Loucy (cell line): ENCODE results near the gene C6orf47.

Experiments used
- H2AFZ ChIP-seq: fragments of 200-600 bp; sonication (generic); 2 replicates; pipeline ENCODE4 v1.6.0; 2016; ENCODE audit warnings: antibody characterized with exemption, mild to moderate bottlenecking, low read length, moderate library complexity
- H3F3A ChIP-seq: fragments of 200-600 bp; 2 replicates; pipeline ENCODE4 v1.6.0; 2016; ENCODE audit warnings: antibody characterized with exemption, low read depth, mild to moderate bottlenecking
- H3K27me3 ChIP-seq: fragments of 200-600 bp; sonication (generic); 2 replicates; pipeline ENCODE4 v1.6.1; 2014; ENCODE audit warnings: low read length, mild to moderate bottlenecking; ENCODE audit not compliant: insufficient read depth, poor library complexity, severe bottlenecking
- H3K36me3 ChIP-seq: fragments of 200-600 bp; sonication (generic); 2 replicates; pipeline ENCODE4 v1.6.1; 2016; ENCODE audit warnings: low read length; ENCODE audit not compliant: insufficient read depth
- H3K4me1 ChIP-seq: fragments of 200-600 bp; sonication (generic); 2 replicates; pipeline ENCODE4 v1.5.1; 2014; ENCODE audit warnings: low read length, mild to moderate bottlenecking; ENCODE audit not compliant: insufficient read depth, poor library complexity, severe bottlenecking
- H3K4me2 ChIP-seq: fragments of 200-600 bp; sonication (generic); 2 replicates; pipeline ENCODE4 v1.6.0; 2014; ENCODE audit warnings: antibody characterized with exemption, low read length, low read depth, mild to moderate bottlenecking; ENCODE audit not compliant: poor library complexity, severe bottlenecking
- H3K4me3 ChIP-seq: fragments of 200-600 bp; sonication (generic); 2 replicates; pipeline ENCODE4 v1.5.1; 2014; ENCODE audit warnings: low read length, mild to moderate bottlenecking, mixed read lengths; ENCODE audit not compliant: poor library complexity, severe bottlenecking
- H3K79me2 ChIP-seq: fragments of 200-600 bp; sonication (generic); 2 replicates; pipeline ENCODE4 v1.6.1; 2014; ENCODE audit warnings: low read length; ENCODE audit not compliant: insufficient read depth
- H3K9ac ChIP-seq: fragments of 200-600 bp; sonication (generic); 2 replicates; pipeline ENCODE4 v1.6.0; 2014; ENCODE audit warnings: mild to moderate bottlenecking, low read depth, low read length, moderate library complexity; ENCODE audit not compliant: poor library complexity, severe bottlenecking
- H3K9me2 ChIP-seq: fragments of 200-600 bp; sonication (generic); replicated peaks from 2 replicates; pipeline ENCODE4 v1.6.1; 2016; ENCODE audit warnings: low read depth, low read length, mixed read lengths
- H3K9me3 ChIP-seq: fragments of 200-600 bp; sonication (generic); 2 replicates; pipeline ENCODE4 v1.6.1; 2014; ENCODE audit warnings: mild to moderate bottlenecking, antibody characterized with exemption, low read length, low read depth; ENCODE audit not compliant: insufficient read depth
- H4K20me1 ChIP-seq: fragments of 200-600 bp; sonication (generic); 2 replicates; pipeline ENCODE4 v1.6.0; 2014; ENCODE audit warnings: antibody characterized with exemption, low read length, mild to moderate bottlenecking; ENCODE audit not compliant: insufficient read depth, poor library complexity, severe bottlenecking
- CTCF ChIP-seq: fragments of 200-600 bp; sonication (generic); conservative IDR thresholded peaks from 2 replicates; pipeline ENCODE4 v1.5.1; 2014; ENCODE audit warnings: mild to moderate bottlenecking, antibody characterized with exemption, low read length
- EZH2phosphoT487 ChIP-seq: fragments of 200-600 bp; IDR thresholded peaks from 2 replicates; pipeline ENCODE4 v1.6.1; 2018; ENCODE audit warnings: antibody characterized with exemption, mild to moderate bottlenecking, moderate library complexity, borderline replicate concordance

C6orf47 gene

GRCh38 chr6:31609519-31610406, 50.8 kb downstream of the C6orf47 start:
- Histone ChIP-seq H3F3A (no peaks in the 10 kb centered on the region), H3K9ac (no peak overlapping the region), H3K4me1 (peaks cover 14% of the 10 kb centered on the region), H3K36me3 (no peaks in the 10 kb centered on the region), H2AFZ (peak overlapping the region; percentile 64), H3K27me3 (no peaks in the 10 kb centered on the region), H3K9me2 (no peaks in the 10 kb centered on the region), H4K20me1 (no peaks in the 10 kb centered on the region), H3K9me3 (no peaks in the 10 kb centered on the region), H3K79me2 (peaks cover 3% of the 10 kb centered on the region; the same call in 1 of the 2 replicates), H3K4me3 (no peak overlapping the region), H3K4me2 (peak overlapping the region; percentile 26)
- TF ChIP-seq EZH2phosphoT487 = no peak
- no peak for TF ChIP-seq CTCF
